ENCODE results near the gene ZNF180. TPM values are rescaled to one million over a fixed set of nuclear protein-coding genes. Genes with fewer than 3 reads are reported as not detected.

The ZNF180 gene
- total RNA-seq = 5.7 and 7.1 TPM in 2 replicates

DNA sequence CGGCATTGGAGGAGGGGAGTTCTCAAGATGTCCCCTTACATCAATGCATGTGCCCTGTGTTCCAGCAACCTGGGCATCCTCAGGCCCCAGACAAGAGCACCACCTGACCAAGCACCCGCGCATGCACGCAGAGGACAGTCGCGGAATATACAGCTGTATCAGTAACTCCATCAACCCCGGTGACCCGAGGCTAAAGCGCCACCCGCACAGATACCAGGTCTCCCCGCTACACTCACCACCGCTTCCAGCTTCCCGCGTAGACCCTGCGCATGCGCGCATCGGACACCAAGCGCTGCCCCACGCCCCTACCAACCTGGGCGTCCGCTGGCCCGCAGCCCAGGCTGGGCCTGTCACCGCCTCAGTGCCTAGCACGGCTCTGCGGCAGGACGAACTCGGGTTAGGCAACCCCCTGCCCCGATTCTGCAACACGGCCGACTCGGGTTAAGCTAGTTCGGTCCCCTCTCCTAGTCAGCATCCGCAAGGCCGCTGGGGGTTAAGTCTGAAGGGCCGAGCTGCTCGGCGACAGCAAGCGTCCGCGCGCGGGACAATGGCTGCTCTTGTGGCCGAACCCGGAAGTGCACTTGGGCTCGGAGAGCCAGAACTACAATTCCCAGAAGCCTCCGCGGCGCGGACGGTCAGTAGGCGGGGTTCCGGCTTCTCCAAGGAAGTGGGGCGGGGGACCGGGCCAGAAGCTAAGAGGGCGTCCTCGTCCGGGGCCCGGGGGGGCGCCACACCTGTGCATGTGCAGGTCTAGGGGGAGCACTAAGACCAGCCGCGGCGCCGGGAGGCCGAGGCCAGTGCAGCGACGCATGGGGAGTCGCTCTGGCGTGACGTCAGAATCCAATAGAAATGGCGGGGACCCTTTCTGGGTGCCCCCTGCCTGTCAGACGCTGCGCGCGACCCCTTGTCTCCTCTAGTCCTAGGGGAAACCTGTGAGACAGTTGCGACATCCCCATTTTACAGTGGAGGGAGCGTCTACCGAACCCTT, at the start of gene ZNF180:
ZNF180 (minus strand) TSS at position 561 of the 988 bp plus-strand sequence. CDS start 3,188 bp downstream, outside the sequence.

DNA sequence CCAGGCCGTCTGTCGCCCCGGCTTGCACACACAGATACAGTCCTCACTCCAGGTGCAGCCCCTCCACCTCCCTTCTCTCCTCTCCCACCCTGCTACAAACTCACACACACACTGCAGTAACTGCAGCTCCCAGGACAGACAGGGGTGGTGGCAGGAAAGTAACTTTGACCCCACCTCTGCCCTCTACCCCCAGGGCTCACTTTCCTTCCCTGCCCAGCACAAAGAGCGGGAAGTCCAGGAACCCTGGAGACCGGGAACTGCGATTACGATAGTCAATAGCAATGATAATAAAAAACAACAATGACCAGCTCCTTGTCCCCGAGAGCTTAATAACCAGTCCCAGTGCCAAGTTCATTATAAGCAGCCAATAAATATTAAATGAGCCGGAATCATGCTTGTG, 29.2 kb upstream of the ZNF180 start, which contains the start of gene CEACAM20:
CEACAM20 (minus strand) TSS at position 140 of the 400 bp plus-strand sequence. CDS start 166 bp downstream, outside the sequence.

DNA sequence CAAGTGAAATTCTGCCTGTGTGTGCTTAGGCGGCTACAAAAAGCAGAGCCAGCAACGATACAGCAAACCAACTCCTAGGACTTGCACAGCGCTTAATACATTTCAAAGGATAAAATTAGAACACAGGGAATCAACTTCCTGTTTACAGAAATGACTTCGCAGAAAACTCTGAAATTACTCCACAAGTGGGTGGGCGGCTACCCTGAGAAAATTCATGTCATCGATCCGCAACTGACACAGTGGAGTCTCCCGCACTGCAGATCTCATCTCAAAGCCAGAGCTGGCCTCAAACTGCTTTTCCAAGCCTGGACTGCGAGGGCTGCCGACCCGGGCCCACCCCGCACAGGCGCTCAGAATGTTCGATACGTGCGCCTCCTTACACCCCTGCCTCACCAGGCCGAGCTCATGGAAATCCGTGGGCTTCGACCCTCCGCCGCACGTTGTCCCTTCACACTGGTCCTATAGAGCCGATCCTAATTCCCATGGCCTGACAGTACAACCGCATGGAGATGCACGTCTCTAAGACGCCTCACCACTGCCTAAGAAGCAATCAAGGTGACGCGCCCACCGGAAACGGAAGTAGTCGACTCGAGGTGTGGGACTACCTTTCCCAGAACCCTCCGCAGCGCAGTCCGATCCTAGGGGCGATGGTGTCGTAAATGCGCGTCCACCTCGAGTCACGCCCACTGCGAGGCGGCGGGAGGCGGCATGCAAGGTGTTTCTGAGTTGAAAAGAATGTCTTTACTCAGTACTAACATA, 52.2 kb downstream of the ZNF180 start, which contains the start of gene ZNF229:
ZNF229 (minus strand) TSS at position 557 of the 759 bp plus-strand sequence. CDS start 5,625 bp downstream, outside the sequence.

Other genes with a start within 250 kb of the ZNF180 start
- 0.35 and 0.60 TPM in 2 replicates for gene ZNF233, start 240.6 kb downstream of the ZNF180 start, total RNA-seq
- gene ZNF235, start 195.5 kb downstream of the ZNF180 start, total RNA-seq = 1.2 and 10.0 TPM in 2 replicates
- 2.6 and 3.6 TPM in 2 replicates for gene ZNF112, start 143.8 kb downstream of the ZNF180 start, total RNA-seq
- 0.82 and 2.9 TPM in 2 replicates for gene ZNF285, start 98.9 kb downstream of the ZNF180 start, total RNA-seq
- gene ZNF229, start 52.0 kb downstream of the ZNF180 start, total RNA-seq = 3.7 and 4.2 TPM in 2 replicates
- not detected in 2 replicates for gene CEACAM20, start 29.2 kb upstream of the ZNF180 start, total RNA-seq
- gene IGSF23, start 113.0 kb upstream of the ZNF180 start, total RNA-seq = not detected in 2 replicates
- gene PVR, start 143.4 kb upstream of the ZNF180 start, total RNA-seq = 16.8 and 42.7 TPM in 2 replicates
- 1.3 and 1.4 TPM in 2 replicates for gene CEACAM19, start 171.0 kb upstream of the ZNF180 start, total RNA-seq
- gene CEACAM16, start 198.6 kb upstream of the ZNF180 start, total RNA-seq = not detected in 2 replicates
- 21.8 and 31.9 TPM in 2 replicates for gene BCL3, start 248.2 kb upstream of the ZNF180 start, total RNA-seq